SU-DHL-6 (cell line): ENCODE data around the gene GSS.

Experiments
- H2AFZ ChIP-seq: fragments of 200-600 bp; sonication (generic); 2 replicates; pipeline ENCODE4 v1.6.1; 2014; ENCODE audit warnings: low read depth, mild to moderate bottlenecking, moderate library complexity, mixed read lengths, antibody characterized with exemption, low read length; ENCODE audit not compliant: severe bottlenecking
- H3F3A ChIP-seq: fragments of 200-600 bp; shearing (Covaris generic); 2 replicates; pipeline ENCODE4 v1.6.0; 2016; ENCODE audit warnings: antibody characterized with exemption, mild to moderate bottlenecking; ENCODE audit not compliant: insufficient read depth
- H3K27ac ChIP-seq: fragments of 200-600 bp; sonication (generic); 2 replicates; pipeline ENCODE4 v1.5.1; 2016; ENCODE audit warnings: low read depth, mild to moderate bottlenecking, low read length, moderate library complexity, mixed read lengths
- H3K27me3 ChIP-seq: fragments of 200-600 bp; sonication (generic), shearing (Covaris generic); 2 replicates; pipeline ENCODE4 v1.6.0; 2014; ENCODE audit warnings: mild to moderate bottlenecking, low read length
- H3K36me3 ChIP-seq: fragments of 200-600 bp; sonication (generic); 2 replicates; pipeline ENCODE4 v1.6.1; 2014; ENCODE audit warnings: mild to moderate bottlenecking, low read length, mixed read lengths
- H3K4me2 ChIP-seq: fragments of 300-600, 200-600 bp; shearing (Covaris generic), sonication (generic); 2 replicates; pipeline ENCODE4 v1.6.0; 2014; ENCODE audit warnings: low read length, low read depth, mild to moderate bottlenecking; ENCODE audit not compliant: poor library complexity, severe bottlenecking
- H3K4me3 ChIP-seq: fragments of 200-600 bp; sonication (generic); 2 replicates; pipeline ENCODE4 v1.5.1; 2014; ENCODE audit warnings: antibody characterized with exemption, low read length, mild to moderate bottlenecking, mixed read lengths; ENCODE audit not compliant: insufficient read depth, poor library complexity, severe bottlenecking
- H3K79me2 ChIP-seq: fragments of 200-600 bp; sonication (generic); 2 replicates; pipeline ENCODE4 v1.6.1; 2014; ENCODE audit warnings: mild to moderate bottlenecking, low read length, moderate library complexity; ENCODE audit not compliant: insufficient read depth
- H3K9ac ChIP-seq: fragments of 200-600 bp; sonication (generic); 2 replicates; pipeline ENCODE4 v1.7.0; 2014; ENCODE audit warnings: mild to moderate bottlenecking, low read length
- H3K9me2 ChIP-seq: fragments of 200-600 bp; sonication (generic); replicated peaks from 2 replicates; pipeline ENCODE4 v1.6.1; 2014; ENCODE audit warnings: low read length; ENCODE audit not compliant: insufficient read depth
- H3K9me3 ChIP-seq: fragments of 200-600 bp; sonication (generic); 2 replicates; pipeline ENCODE4 v1.6.1; 2014; ENCODE audit warnings: low read length, mixed read lengths; ENCODE audit not compliant: insufficient read depth
- H4K20me1 ChIP-seq: fragments of 200-600 bp; sonication (generic); 2 replicates; pipeline ENCODE4 v1.6.1; 2014; ENCODE audit warnings: low read depth, mild to moderate bottlenecking, antibody characterized with exemption, low read length, moderate library complexity, mixed read lengths
- EZH2phosphoT487 ChIP-seq: fragments of 200-600 bp; sonication (generic), shearing (Covaris generic); conservative IDR thresholded peaks from 2 replicates; pipeline ENCODE4 v1.6.1; 2018; ENCODE audit warnings: mild to moderate bottlenecking, antibody characterized with exemption, low read length, moderate library complexity, mixed read lengths
- TF ChIP-seq, protein P1 (sequence below): fragments of 200-600 bp; sonication (generic); IDR thresholded peaks from one replicate; pipeline ENCODE4 v1.5.1; 2017; ENCODE audit warnings: antibody characterized with exemption, mild to moderate bottlenecking, low read length, moderate library complexity; ENCODE audit not compliant: insufficient read depth, poor library complexity, severe bottlenecking

Gene GSS

DNA sequence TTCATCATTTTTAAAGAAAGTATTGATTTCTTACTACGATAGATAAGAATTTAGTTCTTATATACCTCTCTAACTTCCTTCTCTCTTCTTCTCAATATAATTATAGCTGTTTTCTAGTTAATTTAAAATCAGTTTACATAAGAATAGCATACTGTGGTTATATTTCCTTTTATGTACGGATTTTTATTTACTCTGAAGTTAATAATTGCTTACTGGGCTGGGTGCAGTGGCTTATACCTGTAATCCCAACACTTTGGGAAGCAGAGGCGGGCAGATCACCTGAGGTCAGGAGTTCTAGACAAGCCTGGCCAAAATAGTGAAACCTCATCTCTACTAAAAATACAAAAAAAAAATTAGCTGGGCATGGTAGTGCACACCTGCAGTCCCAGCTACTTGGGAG, 69.5 kb downstream of the GSS start:
- no peaks in the 10 kb centered on the region for H3F3A ChIP-seq
- H3K9ac ChIP-seq: no peak overlapping the region
- H3K27ac ChIP-seq: no peak overlapping the region
- H4K20me1 ChIP-seq: no peaks in the 10 kb centered on the region
- TF ChIP-seq EZH2phosphoT487: no peak
- TF ChIP-seq, protein P1, sequence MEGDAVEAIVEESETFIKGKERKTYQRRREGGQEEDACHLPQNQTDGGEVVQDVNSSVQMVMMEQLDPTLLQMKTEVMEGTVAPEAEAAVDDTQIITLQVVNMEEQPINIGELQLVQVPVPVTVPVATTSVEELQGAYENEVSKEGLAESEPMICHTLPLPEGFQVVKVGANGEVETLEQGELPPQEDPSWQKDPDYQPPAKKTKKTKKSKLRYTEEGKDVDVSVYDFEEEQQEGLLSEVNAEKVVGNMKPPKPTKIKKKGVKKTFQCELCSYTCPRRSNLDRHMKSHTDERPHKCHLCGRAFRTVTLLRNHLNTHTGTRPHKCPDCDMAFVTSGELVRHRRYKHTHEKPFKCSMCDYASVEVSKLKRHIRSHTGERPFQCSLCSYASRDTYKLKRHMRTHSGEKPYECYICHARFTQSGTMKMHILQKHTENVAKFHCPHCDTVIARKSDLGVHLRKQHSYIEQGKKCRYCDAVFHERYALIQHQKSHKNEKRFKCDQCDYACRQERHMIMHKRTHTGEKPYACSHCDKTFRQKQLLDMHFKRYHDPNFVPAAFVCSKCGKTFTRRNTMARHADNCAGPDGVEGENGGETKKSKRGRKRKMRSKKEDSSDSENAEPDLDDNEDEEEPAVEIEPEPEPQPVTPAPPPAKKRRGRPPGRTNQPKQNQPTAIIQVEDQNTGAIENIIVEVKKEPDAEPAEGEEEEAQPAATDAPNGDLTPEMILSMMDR: no peak
- H3K4me2 ChIP-seq: no peak overlapping the region
- H3K27me3 ChIP-seq: no peaks in the 10 kb centered on the region
- H2AFZ ChIP-seq: no peak overlapping the region
- no peaks in the 10 kb centered on the region for H3K36me3 ChIP-seq
- no peaks in the 10 kb centered on the region for H3K9me2 ChIP-seq
- no peaks in the 10 kb centered on the region for H3K9me3 ChIP-seq
- H3K79me2 ChIP-seq: no peaks in the 10 kb centered on the region
- no peak overlapping the region for H3K4me3 ChIP-seq

DNA sequence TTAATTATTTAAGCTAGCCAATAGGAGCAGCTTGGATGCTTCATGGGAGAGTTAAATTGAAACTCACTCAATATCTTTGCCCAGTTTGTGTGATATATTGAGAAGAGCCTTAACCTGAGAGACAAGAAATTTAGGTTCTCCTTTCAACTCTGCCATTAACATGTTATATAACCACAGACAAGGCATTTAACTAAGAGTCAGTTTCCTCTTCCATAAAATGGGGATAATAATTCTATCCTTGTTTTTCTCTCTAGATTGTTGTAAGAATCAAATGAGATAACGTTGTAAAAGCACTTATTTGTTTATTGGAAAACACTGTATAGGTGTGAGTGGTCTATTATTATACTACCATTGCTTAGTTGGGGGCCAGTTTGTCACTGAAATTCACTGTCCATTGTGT, 71.3 kb downstream of the GSS start:
- Histone ChIP-seq H3K27me3 (no peaks in the 10 kb centered on the region), H3K9me3 (no peaks in the 10 kb centered on the region), H3K4me2 (no peak overlapping the region), H3K36me3 (no peaks in the 10 kb centered on the region), H3K4me3 (no peak overlapping the region), H3F3A (no peaks in the 10 kb centered on the region), H3K79me2 (no peaks in the 10 kb centered on the region), H3K9me2 (no peaks in the 10 kb centered on the region), H2AFZ (no peak overlapping the region), H3K9ac (no peak overlapping the region), H3K27ac (no peak overlapping the region), H4K20me1 (no peaks in the 10 kb centered on the region)
- TF ChIP-seq EZH2phosphoT487: no peak
- TF ChIP-seq, protein P1: no peak

DNA sequence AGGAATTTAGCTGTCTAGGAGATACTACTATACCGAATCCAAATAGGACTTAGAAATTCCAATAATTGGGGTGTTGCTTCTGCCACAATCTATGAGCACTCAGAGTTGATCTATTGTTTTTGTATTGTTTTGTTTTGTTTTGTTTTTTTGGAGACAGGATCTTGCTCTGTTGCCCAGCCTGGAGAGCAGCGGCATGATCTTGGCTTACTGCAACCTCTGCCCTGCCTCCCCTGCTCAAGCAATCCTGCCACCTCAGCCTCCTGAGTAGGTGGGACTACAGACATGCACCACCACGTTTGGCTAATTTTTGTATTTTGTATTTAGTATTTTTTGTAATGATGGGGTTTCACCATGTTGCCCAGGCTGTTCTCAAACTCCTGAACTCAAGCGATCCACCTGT, 71.8 kb downstream of the GSS start:
- Histone ChIP-seq H3K27me3 (no peaks in the 10 kb centered on the region), H3K79me2 (no peaks in the 10 kb centered on the region), H3K9me2 (no peaks in the 10 kb centered on the region), H3K4me2 (no peak overlapping the region), H3K36me3 (no peaks in the 10 kb centered on the region), H3K9ac (no peak overlapping the region), H3K4me3 (no peak overlapping the region), H3K9me3 (no peaks in the 10 kb centered on the region), H4K20me1 (no peaks in the 10 kb centered on the region), H2AFZ (no peak overlapping the region), H3K27ac (no peak overlapping the region), H3F3A (no peaks in the 10 kb centered on the region)
- TF ChIP-seq EZH2phosphoT487: no peak
- TF ChIP-seq, protein P1: no peak
